H9 (cell line): ENCODE measurements around the gene CACNA2D4. TPM values are rescaled to one million over a fixed set of nuclear protein-coding genes. Genes with fewer than 3 reads are reported as not detected.

Experiments used
- DNase-seq: peaks from one replicate; pipeline ENCODE4 v3.0.0-alpha.2; 2017
- H2AFZ ChIP-seq: one replicate; pipeline ENCODE4 v1.6.1; 2013; ENCODE audit warnings: mild to moderate bottlenecking, low read length, control low read depth, moderate library complexity
- H2AK5ac ChIP-seq: 2 replicates; pipeline ENCODE4 v1.6.1; 2013; ENCODE audit warnings: low read length, control low read depth, mixed read lengths; ENCODE audit not compliant: insufficient read length
- H2BK120ac ChIP-seq: one replicate; pipeline ENCODE4 v1.6.1; 2013; ENCODE audit warnings: low read depth, mild to moderate bottlenecking, low read length, control low read depth, inconsistent platforms; ENCODE audit not compliant: poor library complexity, severe bottlenecking
- H2BK12ac ChIP-seq: 2 replicates; pipeline ENCODE4 v1.6.1; 2013; ENCODE audit warnings: low read length, control low read depth, mixed read lengths, low read depth; ENCODE audit not compliant: insufficient read length
- H2BK15ac ChIP-seq: 2 replicates; pipeline ENCODE4 v1.6.1; 2013; ENCODE audit warnings: low read depth, low read length, control low read depth
- H2BK20ac ChIP-seq: one replicate; pipeline ENCODE4 v1.6.1; 2013; ENCODE audit warnings: low read depth, mild to moderate bottlenecking, low read length, control low read depth, inconsistent platforms; ENCODE audit not compliant: poor library complexity, severe bottlenecking
- H2BK5ac ChIP-seq: 2 replicates; pipeline ENCODE4 v1.6.1; 2013; ENCODE audit warnings: low read length, control low read depth, mixed read lengths; ENCODE audit not compliant: insufficient read length
- H3K14ac ChIP-seq: 2 replicates; pipeline ENCODE4 v1.6.1; 2013; ENCODE audit warnings: low read length, control low read depth; ENCODE audit not compliant: insufficient read depth
- H3K18ac ChIP-seq: 2 replicates; pipeline ENCODE4 v1.6.1; 2013; ENCODE audit warnings: low read depth, mild to moderate bottlenecking, mixed read lengths, low read length, control low read depth; ENCODE audit not compliant: insufficient read length
- H3K23ac ChIP-seq: 2 replicates; pipeline ENCODE4 v1.6.1; 2013; ENCODE audit warnings: low read length, control low read depth, mixed read lengths, low read depth; ENCODE audit not compliant: insufficient read length
- H3K23me2 ChIP-seq: 2 replicates; pipeline ENCODE4 v1.6.1; 2013; ENCODE audit warnings: low read depth, mild to moderate bottlenecking, mixed read lengths, low read length, control low read depth; ENCODE audit not compliant: insufficient read length, poor library complexity, severe bottlenecking
- H3K27ac ChIP-seq: 2 replicates; pipeline ENCODE4 v1.5.1; 2013; ENCODE audit warnings: low read length, control low read depth, mixed read lengths, low read depth; ENCODE audit not compliant: insufficient read length
- H3K27me3 ChIP-seq: 2 replicates; pipeline ENCODE4 v1.6.1; 2013; ENCODE audit warnings: low read length, control low read depth, inconsistent platforms; ENCODE audit not compliant: insufficient read depth
- H3K4ac ChIP-seq: 2 replicates; pipeline ENCODE4 v1.6.1; 2013; ENCODE audit warnings: low read depth, mild to moderate bottlenecking, control low read depth, inconsistent platforms, low read length, moderate library complexity
- H3K4me1 ChIP-seq: 2 replicates; pipeline ENCODE4 v1.6.1; 2013; ENCODE audit warnings: low read length, control low read depth, inconsistent platforms; ENCODE audit not compliant: insufficient read depth
- H3K4me2 ChIP-seq: 2 replicates; pipeline ENCODE4 v1.6.1; 2013; ENCODE audit warnings: low read length, control low read depth, mixed read lengths; ENCODE audit not compliant: insufficient read length, insufficient read depth
- H3K56ac ChIP-seq: 2 replicates; pipeline ENCODE4 v1.6.1; 2013; ENCODE audit warnings: low read depth, mild to moderate bottlenecking, mixed read lengths, low read length, control low read depth; ENCODE audit not compliant: insufficient read length
- H3K79me1 ChIP-seq: 2 replicates; pipeline ENCODE4 v1.6.1; 2013; ENCODE audit warnings: low read depth, mild to moderate bottlenecking, moderate library complexity, low read length, control low read depth, inconsistent platforms; ENCODE audit not compliant: insufficient read depth, poor library complexity, severe bottlenecking
- H3K79me2 ChIP-seq: 2 replicates; pipeline ENCODE4 v1.6.1; 2013; ENCODE audit warnings: low read length, control low read depth, inconsistent platforms; ENCODE audit not compliant: insufficient read depth
- H3K9ac ChIP-seq: 2 replicates; pipeline ENCODE4 v1.6.1; 2013; ENCODE audit warnings: low read length, control low read depth, mixed read lengths; ENCODE audit not compliant: insufficient read length; ENCODE audit errors: extremely low read depth
- H3K9me3 ChIP-seq: one replicate; pipeline ENCODE4 v1.6.1; 2013; ENCODE audit warnings: low read depth, low read length, inconsistent platforms; ENCODE audit not compliant: control insufficient read depth
- H3T11ph ChIP-seq: one replicate; pipeline ENCODE4 v1.6.1; 2013; ENCODE audit warnings: mild to moderate bottlenecking, low read length, control low read depth, inconsistent platforms
- H4K20me1 ChIP-seq: one replicate; pipeline ENCODE4 v1.6.1; 2013; ENCODE audit not compliant: control insufficient read depth, insufficient read length, insufficient read depth
- H4K5ac ChIP-seq: 2 replicates; pipeline ENCODE4 v1.6.1; 2013; ENCODE audit warnings: low read depth, mild to moderate bottlenecking, mixed read lengths, low read length, control low read depth; ENCODE audit not compliant: insufficient read length
- H4K8ac ChIP-seq: replicated peaks from 2 replicates; pipeline ENCODE4 v1.6.1; 2013; ENCODE audit warnings: low read length, control low read depth, mixed read lengths, low read depth; ENCODE audit not compliant: insufficient read length
- H4K91ac ChIP-seq: 2 replicates; pipeline ENCODE4 v1.6.1; 2013; ENCODE audit warnings: low read depth, mild to moderate bottlenecking, moderate library complexity, mixed read lengths, low read length, control low read depth; ENCODE audit not compliant: insufficient read length
- H3K27ac Mint-ChIP-seq, 3 experiments: 2 replicates in 2 of 3; 3 replicates in 1 of 3; pipeline ENCODE4 v1.8.0; 2020 to 2021; ENCODE audit warnings: mixed read lengths in 3 of 3, mild to moderate bottlenecking in 1 of 3, moderate library complexity in 1 of 3
- H3K27me3 Mint-ChIP-seq: 2 replicates; pipeline ENCODE4 v1.8.0; 2021; ENCODE audit warnings: low read depth, mild to moderate bottlenecking, moderate library complexity, mixed read lengths
- H3K36me3 Mint-ChIP-seq, 3 experiments: 2 replicates in 2 of 3; 3 replicates in 1 of 3; pipeline ENCODE4 v1.8.0; 2020 to 2021; ENCODE audit warnings: low read depth in 3 of 3, mixed read lengths in 3 of 3; ENCODE audit not compliant: insufficient read depth in 1 of 3
- H3K4me1 Mint-ChIP-seq, 2 experiments: 2 replicates each; pipeline ENCODE4 v1.8.0; 2020; ENCODE audit warnings: mixed read lengths in 2 of 2
- H3K4me3 Mint-ChIP-seq, 2 experiments: 2 replicates in 1 of 2; 3 replicates in 1 of 2; pipeline ENCODE4 v1.8.0; 2020 to 2021; ENCODE audit warnings: mild to moderate bottlenecking in 2 of 2, mixed read lengths in 2 of 2, moderate library complexity in 1 of 2
- H3K9me3 Mint-ChIP-seq, 2 experiments: 2 replicates in 1 of 2; 3 replicates in 1 of 2; pipeline ENCODE4 v1.8.0; 2020; ENCODE audit warnings: mild to moderate bottlenecking in 2 of 2, mixed read lengths in 2 of 2, moderate library complexity in 1 of 2
- WGBS: extraction: QIAGEN DNeasy Blood & Tissue Kit; methylation state at CpG from one replicate; pipeline ENCODE4 v1.1.7; 2013; ENCODE audit warnings: missing lambda C conversion rate, low lambda C conversion rate, mixed read lengths; ENCODE audit not compliant: insufficient read length; ENCODE audit errors: extremely low coverage; 5-methylcytosine and 5-hydroxymethylcytosine counted together
- total RNA-seq: library from RNA; stranded (reverse); gene quantifications from 2 replicates; pipeline ENCODE4 v1.2.1, GENCODE V29; 2021
- TF ChIP-seq, protein P1 (sequence below): fragments of 200-600 bp; sonication (generic); conservative IDR thresholded peaks from 3 replicates; pipeline ENCODE4 v1.8.0; 2021; ENCODE audit warnings: antibody characterized with exemption, mild to moderate bottlenecking

CACNA2D4 gene
- total RNA-seq, 1 experiment from 2014 or later, result 0.79 TPM

DNA sequence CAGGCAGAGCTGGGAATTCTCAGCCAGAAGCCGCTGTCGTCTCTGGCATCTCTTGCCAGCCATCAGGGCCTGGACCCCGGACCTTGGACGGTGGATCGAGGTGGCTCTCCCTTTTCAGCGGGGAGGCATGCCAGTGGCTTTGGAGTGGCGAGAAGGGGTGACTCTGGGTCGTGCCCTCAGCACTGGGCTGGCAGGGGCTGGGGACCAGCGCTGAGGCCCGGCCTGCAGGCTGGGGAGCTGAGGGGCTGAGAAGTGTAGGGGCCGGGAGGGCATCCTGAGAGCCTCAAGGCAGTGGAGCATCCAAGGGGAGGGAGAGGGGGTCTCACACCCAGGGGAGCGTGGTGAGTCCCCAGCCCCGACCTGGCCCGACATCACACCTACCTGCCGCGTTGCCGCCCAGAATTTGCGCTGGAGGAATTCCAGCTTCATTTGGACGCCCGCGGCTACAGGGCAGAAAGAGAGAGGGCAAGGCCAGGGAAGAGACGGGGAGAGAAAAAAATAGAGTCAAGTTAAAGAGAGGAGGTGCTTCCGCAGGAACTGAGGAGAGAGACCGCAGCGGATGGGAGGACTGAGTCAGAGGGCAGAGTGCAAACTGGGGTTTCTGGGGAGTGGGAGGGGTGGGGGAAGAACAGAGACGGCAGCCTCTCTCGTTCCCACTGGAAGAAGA lies 107.0 kb downstream of the CACNA2D4 start:
- H3K9ac ChIP-seq, result no peak overlapping the region
- H3K23ac ChIP-seq, result no peak overlapping the region
- WGBS, result no CpG with 5 or more reads among the region's 27 CpGs
- no peaks in the 10 kb centered on the region for H3K79me1 ChIP-seq
- peaks cover 0 to under 1% (median 0%) of the 10 kb centered on the region in 3 experiments; a peak in 1 of 7 replicates for H3K36me3 Mint-ChIP-seq
- no peak overlapping the region for H3K27ac ChIP-seq
- no peak overlapping the region for H2BK20ac ChIP-seq
- no peaks in the 10 kb centered on the region for H3K27me3 ChIP-seq
- no peak overlapping the region; the same call in 1 of the 2 replicates for H3K14ac ChIP-seq
- no peak overlapping the region for H3K18ac ChIP-seq
- H3T11ph ChIP-seq, result no peak overlapping the region
- H3K9me3 ChIP-seq, result no peaks in the 10 kb centered on the region
- H2AFZ ChIP-seq, result no peak overlapping the region
- no peaks in the 10 kb centered on the region for H3K9me3 Mint-ChIP-seq
- no peak overlapping the region for H3K4ac ChIP-seq
- DNase-seq, result no peak
- H2BK120ac ChIP-seq, result no peak overlapping the region
- no peaks in the 10 kb centered on the region for H3K23me2 ChIP-seq
- TF ChIP-seq, protein P1, sequence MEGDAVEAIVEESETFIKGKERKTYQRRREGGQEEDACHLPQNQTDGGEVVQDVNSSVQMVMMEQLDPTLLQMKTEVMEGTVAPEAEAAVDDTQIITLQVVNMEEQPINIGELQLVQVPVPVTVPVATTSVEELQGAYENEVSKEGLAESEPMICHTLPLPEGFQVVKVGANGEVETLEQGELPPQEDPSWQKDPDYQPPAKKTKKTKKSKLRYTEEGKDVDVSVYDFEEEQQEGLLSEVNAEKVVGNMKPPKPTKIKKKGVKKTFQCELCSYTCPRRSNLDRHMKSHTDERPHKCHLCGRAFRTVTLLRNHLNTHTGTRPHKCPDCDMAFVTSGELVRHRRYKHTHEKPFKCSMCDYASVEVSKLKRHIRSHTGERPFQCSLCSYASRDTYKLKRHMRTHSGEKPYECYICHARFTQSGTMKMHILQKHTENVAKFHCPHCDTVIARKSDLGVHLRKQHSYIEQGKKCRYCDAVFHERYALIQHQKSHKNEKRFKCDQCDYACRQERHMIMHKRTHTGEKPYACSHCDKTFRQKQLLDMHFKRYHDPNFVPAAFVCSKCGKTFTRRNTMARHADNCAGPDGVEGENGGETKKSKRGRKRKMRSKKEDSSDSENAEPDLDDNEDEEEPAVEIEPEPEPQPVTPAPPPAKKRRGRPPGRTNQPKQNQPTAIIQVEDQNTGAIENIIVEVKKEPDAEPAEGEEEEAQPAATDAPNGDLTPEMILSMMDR, result no peak
- H2BK12ac ChIP-seq, result no peak overlapping the region
- H4K91ac ChIP-seq, result no peak overlapping the region
- H2BK15ac ChIP-seq, result no peak overlapping the region
- no peak overlapping the region for H3K4me2 ChIP-seq
- no peaks in the 10 kb centered on the region for H4K20me1 ChIP-seq
- no peak overlapping the region for H4K8ac ChIP-seq
- peaks cover 7% of the 10 kb centered on the region for H3K27me3 Mint-ChIP-seq
- H3K27ac Mint-ChIP-seq, result peak overlapping the region in 1 of 3 experiments; percentile 34; a peak in 1 of 7 replicates
- H3K56ac ChIP-seq, result no peak overlapping the region
- no peak overlapping the region for H4K5ac ChIP-seq
- no peak overlapping the region for H3K4me3 Mint-ChIP-seq
- peaks cover 0 to 4% of the 10 kb centered on the region in 2 experiments; a peak in 1 of 4 replicates for H3K4me1 Mint-ChIP-seq
- H3K4me1 ChIP-seq, result no peaks in the 10 kb centered on the region
- no peaks in the 10 kb centered on the region for H3K79me2 ChIP-seq
- H2AK5ac ChIP-seq, result no peak overlapping the region
- no peak overlapping the region for H2BK5ac ChIP-seq
